ENCODE measurements around the gene NDUFAF2.
A peak's percentile ranks its signal among the peaks of the same experiment; 100 is the strongest.

The NDUFAF2 gene

GRCh38 chr5:60993875-60994571 lies 49.0 kb downstream of the NDUFAF2 start:
- Histone ChIP-seq H3K4me2 (ENCODE audit: insufficient read depth, low read length, poor library complexity, severe bottlenecking) (no peak overlapping the region), H2BK12ac (ENCODE audit: low read length) (no peak overlapping the region), H2BK5ac (ENCODE audit: low read length) (no peak overlapping the region), H3K9me3 (replicated peaks in 1 of 2; ENCODE audit: control insufficient read depth in 2 of 2, insufficient read depth in 1 of 2, low read depth in 1 of 2, low read length in 2 of 2) (peaks cover 15 to 26% of the 10 kb centered on the region in 2 donors), H3K27me3 (ENCODE audit: control insufficient read depth in 3 of 3, insufficient read depth in 3 of 3, low read depth in 1 of 3, low read length in 3 of 3) (no peaks in the 10 kb centered on the region), H3K14ac (ENCODE audit: low read length) (peak overlapping the region; percentile 47), H3K23ac (ENCODE audit: low read depth, low read length, poor library complexity) (no peak overlapping the region), H3K4ac (ENCODE audit: low read length) (no peak overlapping the region), H2AFZ (ENCODE audit: low read length) (no peak overlapping the region), H3K36me3 (replicated peaks in 1 of 2; ENCODE audit: control insufficient read depth in 2 of 2, insufficient read depth in 2 of 2, low read length in 2 of 2) (peaks cover 0 to 3% of the 10 kb centered on the region in 2 donors), H2BK120ac (ENCODE audit: low read depth, low read length) (no peak overlapping the region), H2AK5ac (ENCODE audit: low read depth, low read length) (no peak overlapping the region), H3K4me3 (ENCODE audit: low read length in 2 of 2) (peak overlapping the region in 1 of 2 donors; percentile 41), H3K4me1 (ENCODE audit: control insufficient read depth in 2 of 2, insufficient read depth in 1 of 2, low read depth in 1 of 2, low read length in 2 of 2) (no peaks in the 10 kb centered on the region), H3K79me1 (ENCODE audit: low read depth, low read length) (peaks cover 8% of the 10 kb centered on the region), H3K27ac (replicated peaks; ENCODE audit: low read length) (no peak overlapping the region), H3K18ac (ENCODE audit: low read length) (no peak overlapping the region), H2BK15ac (ENCODE audit: low read length) (no peak overlapping the region), H3K9ac (ENCODE audit: low read depth, low read length, poor library complexity) (peak overlapping the region; percentile 12), H4K8ac (ENCODE audit: low read depth, low read length) (no peak overlapping the region), H4K91ac (ENCODE audit: low read depth, low read length, poor library complexity) (no peak overlapping the region)
- no CpG with 5 or more reads among the region's 11 CpGs for WGBS, 2 donors (ENCODE audit: extremely low coverage in 2 of 2, insufficient read length in 2 of 2, insufficient replicate concordance in 1 of 2)
- DNase-seq (ENCODE audit: low spot score) = no peak

- Histone ChIP-seq H3K4me1 (ENCODE audit: control insufficient read depth in 2 of 2, insufficient read depth in 1 of 2, low read depth in 1 of 2, low read length in 2 of 2) (no peaks in the 10 kb centered on the region), H3K4ac (ENCODE audit: low read length) (no peak overlapping the region), H3K14ac (ENCODE audit: low read length) (no peak overlapping the region), H2AFZ (ENCODE audit: low read length) (no peak overlapping the region), H3K9me3 (replicated peaks in 1 of 2; ENCODE audit: control insufficient read depth in 2 of 2, insufficient read depth in 1 of 2, low read depth in 1 of 2, low read length in 2 of 2) (peaks cover 15 to 23% of the 10 kb centered on the region in 2 donors), H3K27me3 (ENCODE audit: control insufficient read depth in 3 of 3, insufficient read depth in 3 of 3, low read depth in 1 of 3, low read length in 3 of 3) (no peaks in the 10 kb centered on the region), H4K91ac (ENCODE audit: low read depth, low read length, poor library complexity) (no peak overlapping the region), H2BK15ac (ENCODE audit: low read length) (no peak overlapping the region), H2AK5ac (ENCODE audit: low read depth, low read length) (no peak overlapping the region), H3K4me3 (ENCODE audit: low read length in 2 of 2) (no peak overlapping the region), H3K4me2 (ENCODE audit: insufficient read depth, low read length, poor library complexity, severe bottlenecking) (no peak overlapping the region), H3K23ac (ENCODE audit: low read depth, low read length, poor library complexity) (no peak overlapping the region), H2BK5ac (ENCODE audit: low read length) (no peak overlapping the region), H3K79me1 (ENCODE audit: low read depth, low read length) (peaks cover 8% of the 10 kb centered on the region), H2BK12ac (ENCODE audit: low read length) (no peak overlapping the region), H2BK120ac (ENCODE audit: low read depth, low read length) (no peak overlapping the region), H3K36me3 (replicated peaks in 1 of 2; ENCODE audit: control insufficient read depth in 2 of 2, insufficient read depth in 2 of 2, low read length in 2 of 2) (peaks cover 0 to 3% of the 10 kb centered on the region in 2 donors), H3K9ac (ENCODE audit: low read depth, low read length, poor library complexity) (no peak overlapping the region), H4K8ac (ENCODE audit: low read depth, low read length) (no peak overlapping the region), H3K27ac (replicated peaks; ENCODE audit: low read length) (no peak overlapping the region), H3K18ac (ENCODE audit: low read length) (no peak overlapping the region)
- WGBS, 2 donors (ENCODE audit: extremely low coverage in 2 of 2, insufficient read length in 2 of 2, insufficient replicate concordance in 1 of 2) = no CpG with 5 or more reads among the region's 3 CpGs
- DNase-seq (ENCODE audit: low spot score) = no peak
Observed at GRCh38 chr5:60996368-60996767, 51.4 kb downstream of the NDUFAF2 start.

GRCh38 chr5:60997721-60998120 lies 52.7 kb downstream of the NDUFAF2 start:
- H3K23ac ChIP-seq (ENCODE audit: low read depth, low read length, poor library complexity) = no peak overlapping the region
- H2BK12ac ChIP-seq (ENCODE audit: low read length) = no peak overlapping the region
- H3K4me3 ChIP-seq (ENCODE audit: low read length in 2 of 2) = no peak overlapping the region
- no CpG with 5 or more reads among the region's 1 CpG for WGBS, 2 donors (ENCODE audit: extremely low coverage in 2 of 2, insufficient read length in 2 of 2, insufficient replicate concordance in 1 of 2)
- peaks cover 8% of the 10 kb centered on the region for H3K79me1 ChIP-seq (ENCODE audit: low read depth, low read length)
- H3K36me3 ChIP-seq (replicated peaks in 1 of 2; ENCODE audit: control insufficient read depth in 2 of 2, insufficient read depth in 2 of 2, low read length in 2 of 2) = peaks cover 0 to 3% of the 10 kb centered on the region in 2 donors
- no peak overlapping the region for H3K4ac ChIP-seq (ENCODE audit: low read length)
- H2BK120ac ChIP-seq (ENCODE audit: low read depth, low read length) = no peak overlapping the region
- no peak overlapping the region for H3K27ac ChIP-seq (replicated peaks; ENCODE audit: low read length)
- no peak overlapping the region for H2AFZ ChIP-seq (ENCODE audit: low read length)
- peaks cover 15 to 22% of the 10 kb centered on the region in 2 donors for H3K9me3 ChIP-seq (replicated peaks in 1 of 2; ENCODE audit: control insufficient read depth in 2 of 2, insufficient read depth in 1 of 2, low read depth in 1 of 2, low read length in 2 of 2)
- no peak overlapping the region for H3K14ac ChIP-seq (ENCODE audit: low read length)
- no peaks in the 10 kb centered on the region for H3K4me1 ChIP-seq (ENCODE audit: control insufficient read depth in 2 of 2, insufficient read depth in 1 of 2, low read depth in 1 of 2, low read length in 2 of 2)
- no peak overlapping the region for H3K4me2 ChIP-seq (ENCODE audit: insufficient read depth, low read length, poor library complexity, severe bottlenecking)
- H2BK5ac ChIP-seq (ENCODE audit: low read length) = no peak overlapping the region
- DNase-seq (ENCODE audit: low spot score) = no peak
- H4K8ac ChIP-seq (ENCODE audit: low read depth, low read length) = no peak overlapping the region
- no peak overlapping the region for H4K91ac ChIP-seq (ENCODE audit: low read depth, low read length, poor library complexity)
- no peaks in the 10 kb centered on the region for H3K27me3 ChIP-seq (ENCODE audit: control insufficient read depth in 3 of 3, insufficient read depth in 3 of 3, low read depth in 1 of 3, low read length in 3 of 3)
- H2BK15ac ChIP-seq (ENCODE audit: low read length) = no peak overlapping the region
- H3K18ac ChIP-seq (ENCODE audit: low read length) = no peak overlapping the region
- H3K9ac ChIP-seq (ENCODE audit: low read depth, low read length, poor library complexity) = no peak overlapping the region
- H2AK5ac ChIP-seq (ENCODE audit: low read depth, low read length) = no peak overlapping the region

- no peaks in the 10 kb centered on the region for H3K27me3 ChIP-seq (ENCODE audit: control insufficient read depth in 3 of 3, insufficient read depth in 3 of 3, low read depth in 1 of 3, low read length in 3 of 3)
- H3K4me1 ChIP-seq (ENCODE audit: control insufficient read depth in 2 of 2, insufficient read depth in 1 of 2, low read depth in 1 of 2, low read length in 2 of 2) = no peaks in the 10 kb centered on the region
- H3K23ac ChIP-seq (ENCODE audit: low read depth, low read length, poor library complexity) = no peak overlapping the region
- no peak overlapping the region for H2BK120ac ChIP-seq (ENCODE audit: low read depth, low read length)
- no peak overlapping the region for H2BK12ac ChIP-seq (ENCODE audit: low read length)
- no peak overlapping the region for H3K14ac ChIP-seq (ENCODE audit: low read length)
- no peak overlapping the region for H2AK5ac ChIP-seq (ENCODE audit: low read depth, low read length)
- H3K27ac ChIP-seq (replicated peaks; ENCODE audit: low read length) = no peak overlapping the region
- no peak overlapping the region for H2AFZ ChIP-seq (ENCODE audit: low read length)
- no peak overlapping the region for H3K18ac ChIP-seq (ENCODE audit: low read length)
- H3K4me2 ChIP-seq (ENCODE audit: insufficient read depth, low read length, poor library complexity, severe bottlenecking) = no peak overlapping the region
- no peak overlapping the region for H4K8ac ChIP-seq (ENCODE audit: low read depth, low read length)
- H3K36me3 ChIP-seq (replicated peaks in 1 of 2; ENCODE audit: control insufficient read depth in 2 of 2, insufficient read depth in 2 of 2, low read length in 2 of 2) = no peaks in the 10 kb centered on the region
- H3K4ac ChIP-seq (ENCODE audit: low read length) = no peak overlapping the region
- no peak overlapping the region for H3K9ac ChIP-seq (ENCODE audit: low read depth, low read length, poor library complexity)
- H3K9me3 ChIP-seq (replicated peaks in 1 of 2; ENCODE audit: control insufficient read depth in 2 of 2, insufficient read depth in 1 of 2, low read depth in 1 of 2, low read length in 2 of 2) = no peaks in the 10 kb centered on the region
- H2BK5ac ChIP-seq (ENCODE audit: low read length) = no peak overlapping the region
- DNase-seq (ENCODE audit: low spot score) = no peak
- H2BK15ac ChIP-seq (ENCODE audit: low read length) = no peak overlapping the region
- no peak overlapping the region for H3K4me3 ChIP-seq (ENCODE audit: low read length in 2 of 2)
- peaks cover 2% of the 10 kb centered on the region for H3K79me1 ChIP-seq (ENCODE audit: low read depth, low read length)
- H4K91ac ChIP-seq (ENCODE audit: low read depth, low read length, poor library complexity) = no peak overlapping the region
Observed at GRCh38 chr5:61000887-61001286, 55.9 kb downstream of the NDUFAF2 start.
